22Rv1 (cell line): ENCODE measurements around the gene TMEM213.

Source experiments
- ZFX ChIP-seq: fragments of 450-650 bp; IDR thresholded peaks from 2 replicates; pipeline ENCODE4 v1.6.1; 2017; ENCODE audit warnings: antibody characterized with exemption, borderline replicate concordance
- TF ChIP-seq, protein P1 (sequence below): fragments of 450-650 bp; IDR thresholded peaks from 2 replicates; pipeline ENCODE4 v1.5.1; 2017; ENCODE audit warnings: mild to moderate bottlenecking

DNA sequence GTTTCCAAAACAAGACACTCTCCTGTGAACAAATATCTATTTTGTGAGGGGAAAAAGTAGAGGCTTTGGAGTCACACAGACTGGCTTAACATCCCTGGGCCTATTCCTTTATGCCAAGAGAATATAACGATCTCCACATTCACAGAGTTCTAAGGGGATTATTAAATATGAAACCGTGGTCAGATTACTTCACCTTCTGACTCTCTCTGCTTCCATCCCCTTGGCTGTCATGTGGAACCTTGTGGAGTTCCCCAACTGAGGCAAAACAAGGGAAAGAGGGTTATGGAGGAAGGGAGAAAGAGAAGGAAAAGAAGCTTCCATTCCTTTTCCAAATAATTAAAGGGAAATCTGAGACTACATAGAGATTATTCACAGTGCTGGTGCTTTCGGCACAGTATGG, 55.7 kb downstream of the TMEM213 start:
- TF ChIP-seq, protein P1, sequence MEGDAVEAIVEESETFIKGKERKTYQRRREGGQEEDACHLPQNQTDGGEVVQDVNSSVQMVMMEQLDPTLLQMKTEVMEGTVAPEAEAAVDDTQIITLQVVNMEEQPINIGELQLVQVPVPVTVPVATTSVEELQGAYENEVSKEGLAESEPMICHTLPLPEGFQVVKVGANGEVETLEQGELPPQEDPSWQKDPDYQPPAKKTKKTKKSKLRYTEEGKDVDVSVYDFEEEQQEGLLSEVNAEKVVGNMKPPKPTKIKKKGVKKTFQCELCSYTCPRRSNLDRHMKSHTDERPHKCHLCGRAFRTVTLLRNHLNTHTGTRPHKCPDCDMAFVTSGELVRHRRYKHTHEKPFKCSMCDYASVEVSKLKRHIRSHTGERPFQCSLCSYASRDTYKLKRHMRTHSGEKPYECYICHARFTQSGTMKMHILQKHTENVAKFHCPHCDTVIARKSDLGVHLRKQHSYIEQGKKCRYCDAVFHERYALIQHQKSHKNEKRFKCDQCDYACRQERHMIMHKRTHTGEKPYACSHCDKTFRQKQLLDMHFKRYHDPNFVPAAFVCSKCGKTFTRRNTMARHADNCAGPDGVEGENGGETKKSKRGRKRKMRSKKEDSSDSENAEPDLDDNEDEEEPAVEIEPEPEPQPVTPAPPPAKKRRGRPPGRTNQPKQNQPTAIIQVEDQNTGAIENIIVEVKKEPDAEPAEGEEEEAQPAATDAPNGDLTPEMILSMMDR: no peak
- no peak for TF ChIP-seq ZFX
